ENCODE measurements around the gene SLC12A7.

The SLC12A7 gene

DNA sequence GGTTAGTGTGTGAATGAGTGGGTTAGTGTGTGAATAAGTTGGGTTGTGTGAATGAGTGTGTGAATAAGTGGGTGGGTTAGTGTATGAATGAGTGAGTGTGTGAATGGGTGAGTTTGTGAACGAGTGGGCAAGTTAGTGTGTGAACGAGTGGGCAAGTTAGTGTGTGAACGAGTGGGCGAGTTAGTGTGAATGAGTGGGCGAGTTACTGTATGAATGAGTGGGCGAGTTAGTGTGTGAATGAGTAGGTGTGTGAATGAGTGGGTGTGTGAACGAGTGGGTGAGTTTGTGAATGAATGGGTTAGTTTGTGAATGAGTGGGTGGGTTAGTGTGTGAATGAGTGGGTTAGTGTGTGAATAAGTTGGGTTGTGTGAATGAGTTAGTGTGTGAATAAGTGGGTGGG, 68.5 kb downstream of the SLC12A7 start:
- no peak overlapping the region for H3K27ac ChIP-seq

DNA sequence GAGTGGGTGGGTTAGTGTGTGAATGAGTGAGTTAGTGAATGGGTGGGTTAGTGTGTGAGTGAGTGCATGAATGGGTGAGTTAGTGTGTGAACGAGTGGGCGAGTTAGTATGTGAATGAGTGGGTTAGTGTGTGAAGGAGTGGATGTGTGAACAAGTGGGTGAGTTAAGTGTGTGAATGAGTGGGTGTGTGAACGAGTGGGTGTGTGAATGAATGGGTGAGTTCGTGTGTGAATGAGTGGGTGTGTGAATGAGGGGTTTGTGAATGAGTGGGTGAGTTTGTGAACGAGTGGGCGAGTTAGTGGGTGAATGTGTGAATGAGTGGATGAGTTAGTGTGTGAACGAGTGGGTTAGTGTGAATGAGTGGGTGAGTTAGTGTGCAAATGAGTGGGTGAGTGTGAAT, 69.2 kb downstream of the SLC12A7 start:
- no peak overlapping the region for H3K27ac ChIP-seq
- TF ChIP-seq, protein P1, sequence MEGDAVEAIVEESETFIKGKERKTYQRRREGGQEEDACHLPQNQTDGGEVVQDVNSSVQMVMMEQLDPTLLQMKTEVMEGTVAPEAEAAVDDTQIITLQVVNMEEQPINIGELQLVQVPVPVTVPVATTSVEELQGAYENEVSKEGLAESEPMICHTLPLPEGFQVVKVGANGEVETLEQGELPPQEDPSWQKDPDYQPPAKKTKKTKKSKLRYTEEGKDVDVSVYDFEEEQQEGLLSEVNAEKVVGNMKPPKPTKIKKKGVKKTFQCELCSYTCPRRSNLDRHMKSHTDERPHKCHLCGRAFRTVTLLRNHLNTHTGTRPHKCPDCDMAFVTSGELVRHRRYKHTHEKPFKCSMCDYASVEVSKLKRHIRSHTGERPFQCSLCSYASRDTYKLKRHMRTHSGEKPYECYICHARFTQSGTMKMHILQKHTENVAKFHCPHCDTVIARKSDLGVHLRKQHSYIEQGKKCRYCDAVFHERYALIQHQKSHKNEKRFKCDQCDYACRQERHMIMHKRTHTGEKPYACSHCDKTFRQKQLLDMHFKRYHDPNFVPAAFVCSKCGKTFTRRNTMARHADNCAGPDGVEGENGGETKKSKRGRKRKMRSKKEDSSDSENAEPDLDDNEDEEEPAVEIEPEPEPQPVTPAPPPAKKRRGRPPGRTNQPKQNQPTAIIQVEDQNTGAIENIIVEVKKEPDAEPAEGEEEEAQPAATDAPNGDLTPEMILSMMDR (conservative IDR thresholded peaks at IDR 0.05): no peak

More for the DNA sequence above, 68.5 kb downstream of the SLC12A7 start:
- TF ChIP-seq, protein P1 (conservative IDR thresholded peaks at IDR 0.05): no peak

DNA sequence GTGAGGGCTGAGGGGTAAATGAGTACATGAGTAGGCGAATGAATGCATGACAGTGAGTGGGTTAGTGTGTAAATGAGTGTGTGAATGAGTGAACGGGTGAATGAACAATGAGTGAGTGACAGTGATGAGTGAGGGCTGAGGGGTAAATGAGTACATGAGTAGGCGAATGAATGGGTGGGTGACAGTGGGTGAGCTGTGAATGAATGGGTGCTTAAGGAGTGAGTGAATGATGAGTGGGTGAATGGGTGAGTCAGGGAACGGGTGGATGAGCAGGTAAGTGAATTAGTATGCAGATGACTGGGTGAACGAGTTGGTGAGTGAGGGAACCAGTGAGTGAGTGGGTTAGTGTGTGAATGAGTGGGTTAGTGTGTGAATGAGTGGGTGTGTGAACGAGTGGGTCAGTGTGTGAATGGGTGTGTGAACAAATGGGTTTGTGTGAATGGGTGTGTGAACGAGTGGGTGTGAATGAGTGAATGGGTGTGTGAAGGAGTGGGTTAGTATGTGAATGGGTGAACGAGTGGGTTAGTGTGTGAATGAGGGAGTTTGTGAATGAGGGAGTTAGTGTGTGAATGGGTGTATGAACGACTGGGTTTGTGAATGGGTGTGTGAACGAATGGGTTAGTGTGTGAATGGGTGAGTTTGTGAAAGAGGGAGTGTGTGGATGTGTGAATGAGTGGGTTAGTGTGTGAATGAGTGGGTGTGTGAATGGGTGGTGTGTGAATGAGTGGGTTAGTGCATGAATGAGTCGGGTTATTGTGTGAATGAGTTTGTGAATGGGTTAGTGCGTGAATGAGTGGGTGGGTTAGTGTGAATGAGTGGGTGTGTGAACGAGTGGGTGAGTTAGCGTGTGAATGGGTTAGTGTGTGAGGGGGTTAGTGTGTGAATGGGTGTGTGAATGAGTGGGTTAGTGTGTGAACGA, 70.4 kb downstream of the SLC12A7 start:
- TF ChIP-seq, protein P1 (conservative IDR thresholded peaks at IDR 0.05): no peak

DNA sequence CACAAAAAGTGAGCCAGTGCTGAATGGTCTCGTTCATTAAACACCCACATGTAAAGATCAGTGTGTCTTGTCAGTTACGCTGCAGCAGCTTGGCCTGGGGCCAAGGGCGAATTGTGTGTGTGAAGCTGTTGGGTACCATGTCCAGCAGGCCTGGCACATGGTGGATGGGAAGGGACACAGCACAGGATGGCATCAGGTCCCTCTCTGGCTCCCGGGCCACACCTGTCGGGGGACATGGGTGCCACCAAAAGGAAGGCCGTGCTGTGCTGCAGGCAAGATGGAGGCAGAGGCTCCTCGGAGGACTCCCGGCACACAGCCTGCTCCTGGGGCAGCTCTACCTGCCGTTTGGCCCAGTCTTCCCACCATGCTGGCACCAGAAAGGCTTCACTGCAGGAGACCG, 71.3 kb downstream of the SLC12A7 start:
- TF ChIP-seq, protein P1 (conservative IDR thresholded peaks at IDR 0.05): no peak
- no peak overlapping the region for H3K27ac ChIP-seq

More for the DNA sequence above, 70.4 kb downstream of the SLC12A7 start:
- H3K27ac ChIP-seq: no peak overlapping the region

DNA sequence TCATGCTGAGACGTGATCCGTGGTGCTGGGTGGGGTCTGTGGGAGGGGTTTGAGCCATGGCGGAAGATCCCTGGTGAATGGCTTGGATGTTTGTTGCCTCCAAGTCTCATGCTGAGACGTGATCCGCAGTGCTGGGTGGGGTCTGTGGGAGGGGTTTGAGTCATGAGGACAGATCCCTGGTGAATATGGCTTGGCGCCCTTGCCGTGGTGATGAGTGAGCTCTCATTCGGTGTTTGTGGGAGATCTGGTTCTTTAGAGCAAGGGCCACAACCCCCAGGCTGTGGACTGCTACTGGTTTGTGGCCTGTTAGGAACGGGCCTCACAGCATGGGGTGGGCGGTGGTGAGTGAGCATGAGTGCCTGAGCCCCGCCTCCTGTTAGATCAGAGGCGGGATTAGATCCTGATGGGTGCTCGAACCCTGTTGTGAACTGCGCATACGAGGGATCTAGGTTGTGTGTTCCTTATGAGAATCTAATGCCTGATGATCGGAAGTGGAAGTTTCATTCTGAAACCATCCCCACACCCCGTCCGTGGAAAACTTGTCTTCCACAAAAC, 72.1 kb downstream of the SLC12A7 start:
- no peak overlapping the region for H3K27ac ChIP-seq
- TF ChIP-seq, protein P1 (conservative IDR thresholded peaks at IDR 0.05): no peak

DNA sequence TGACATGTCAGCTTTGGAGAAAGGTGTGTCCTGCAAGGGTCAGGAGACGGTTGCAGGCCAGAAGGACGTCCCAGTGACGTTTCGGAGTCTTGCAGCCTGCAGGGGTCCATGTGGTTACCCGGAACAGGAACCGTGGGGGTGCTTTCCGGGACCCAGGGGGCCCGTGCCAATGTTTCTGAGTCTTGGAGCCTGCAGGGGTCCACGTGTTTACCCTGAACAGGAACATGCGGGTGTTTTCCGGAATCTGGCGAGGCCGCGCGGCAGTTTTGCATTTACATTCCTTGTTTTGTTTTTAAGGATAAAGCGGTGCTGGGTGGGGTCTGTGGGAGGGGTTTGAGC, 72.7 kb downstream of the SLC12A7 start:
- no peak overlapping the region for H3K27ac ChIP-seq
- TF ChIP-seq, protein P1 (conservative IDR thresholded peaks at IDR 0.05): no peak

DNA sequence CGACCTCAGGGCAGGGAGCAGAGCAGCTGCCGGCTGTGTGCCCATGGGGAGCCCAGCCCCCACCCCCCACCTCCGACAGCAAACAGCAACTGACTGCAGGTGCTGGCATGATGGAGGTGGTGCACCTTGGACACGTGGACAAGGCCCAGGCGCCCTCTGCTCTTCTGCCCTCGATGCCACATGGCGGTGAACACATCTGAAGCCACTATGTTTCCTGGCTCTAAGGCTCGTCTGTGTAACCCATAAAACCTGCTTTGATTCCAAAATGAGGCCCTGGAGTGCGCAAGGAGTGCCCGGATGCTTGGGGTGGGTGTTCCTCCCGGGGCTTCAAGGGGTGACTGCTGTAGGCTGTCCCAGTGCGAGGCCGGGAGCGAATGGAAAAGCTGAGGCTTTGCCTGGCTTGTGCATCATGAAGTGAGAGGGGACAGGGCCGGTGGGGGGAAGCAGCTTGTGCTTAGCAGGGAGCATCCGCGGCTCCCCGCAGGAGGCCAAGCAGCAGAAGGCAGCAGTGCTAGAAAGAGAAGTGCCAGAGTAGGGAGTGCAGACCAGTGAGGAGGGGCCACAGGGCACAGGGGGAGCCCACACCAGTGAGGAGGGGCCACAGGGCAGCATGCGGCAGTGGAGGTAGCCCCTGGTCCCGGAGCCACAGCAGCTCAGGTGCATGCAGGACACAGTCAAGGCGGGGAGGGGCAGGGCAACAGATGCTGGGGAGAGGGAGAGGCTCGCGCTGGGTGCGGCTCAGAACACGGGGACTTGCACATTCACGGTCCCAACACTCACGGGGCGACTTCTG, 73.2 kb downstream of the SLC12A7 start:
- TF ChIP-seq, protein P1 (conservative IDR thresholded peaks at IDR 0.05): no peak
- no peak overlapping the region for H3K27ac ChIP-seq

All from VCaP (cell line).